HG02885 (cell line): ENCODE measurements around the gene ABCG1.

Source experiments
- ATAC-seq: cut with Tn5 transposase; IDR thresholded peaks from one replicate; pipeline ENCODE4 v1.9.1; 2021; ENCODE audit warnings: mild to moderate bottlenecking; ENCODE audit not compliant: unreplicated experiment, poor library complexity

Gene ABCG1

GRCh38 chr21:42264245-42265195 is 45.6 kb downstream of the ABCG1 start:
- ATAC-seq = no peak

DNA sequence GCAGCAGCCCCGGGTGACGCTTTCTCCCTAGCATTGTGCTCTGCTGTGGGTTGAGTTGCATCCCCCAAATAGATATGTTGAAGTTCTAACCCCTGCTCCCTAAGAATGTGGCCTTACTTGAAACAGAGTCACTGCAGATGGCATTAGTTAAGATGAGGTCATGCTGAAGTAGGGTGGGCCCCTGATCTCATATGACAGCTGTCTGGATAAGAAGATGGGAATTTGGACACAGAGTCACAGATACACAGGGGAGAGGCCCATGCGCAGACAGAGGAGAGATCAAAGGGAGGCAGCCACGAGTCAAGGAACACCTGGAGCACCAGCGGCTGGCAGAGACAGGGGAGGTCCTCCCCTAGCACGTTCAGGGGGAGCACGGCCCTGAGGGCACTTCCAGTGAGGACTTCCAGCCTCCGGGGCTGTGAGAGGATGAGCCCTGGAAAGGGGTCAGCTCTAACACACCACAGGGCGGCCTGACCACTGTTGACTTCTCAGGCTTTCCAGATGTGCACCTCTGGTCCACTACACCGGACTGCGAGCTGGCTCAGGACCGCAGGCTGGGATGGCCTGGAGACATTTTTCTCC is 46.4 kb downstream of the ABCG1 start:
- ATAC-seq = no peak

GRCh38 chr21:42266971-42267556 is 48.1 kb downstream of the ABCG1 start:
- ATAC-seq = no peak

DNA sequence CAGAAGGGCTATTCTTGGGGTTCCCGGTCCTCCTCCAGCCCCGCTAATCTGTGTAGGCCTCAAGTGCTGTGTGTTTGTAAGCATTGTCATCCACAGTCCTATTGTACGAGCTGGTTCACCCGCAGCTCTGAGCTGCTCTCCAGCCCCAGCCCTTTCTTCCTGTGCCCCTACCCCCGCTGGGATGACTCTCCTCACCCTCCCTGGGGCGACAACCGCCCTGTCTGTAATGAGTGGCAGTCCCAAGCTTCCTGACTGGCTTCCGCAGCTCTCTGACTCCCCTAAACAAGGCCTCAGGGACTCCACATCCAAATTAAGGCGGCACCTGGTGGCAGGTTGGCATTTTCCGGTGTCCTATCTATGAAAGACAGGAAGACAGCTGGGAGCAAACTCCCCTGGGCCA is 50.4 kb downstream of the ABCG1 start:
- no peak for ATAC-seq

- no peak for ATAC-seq
Observed at GRCh38 chr21:42271065-42271464, 52.1 kb downstream of the ABCG1 start.

DNA sequence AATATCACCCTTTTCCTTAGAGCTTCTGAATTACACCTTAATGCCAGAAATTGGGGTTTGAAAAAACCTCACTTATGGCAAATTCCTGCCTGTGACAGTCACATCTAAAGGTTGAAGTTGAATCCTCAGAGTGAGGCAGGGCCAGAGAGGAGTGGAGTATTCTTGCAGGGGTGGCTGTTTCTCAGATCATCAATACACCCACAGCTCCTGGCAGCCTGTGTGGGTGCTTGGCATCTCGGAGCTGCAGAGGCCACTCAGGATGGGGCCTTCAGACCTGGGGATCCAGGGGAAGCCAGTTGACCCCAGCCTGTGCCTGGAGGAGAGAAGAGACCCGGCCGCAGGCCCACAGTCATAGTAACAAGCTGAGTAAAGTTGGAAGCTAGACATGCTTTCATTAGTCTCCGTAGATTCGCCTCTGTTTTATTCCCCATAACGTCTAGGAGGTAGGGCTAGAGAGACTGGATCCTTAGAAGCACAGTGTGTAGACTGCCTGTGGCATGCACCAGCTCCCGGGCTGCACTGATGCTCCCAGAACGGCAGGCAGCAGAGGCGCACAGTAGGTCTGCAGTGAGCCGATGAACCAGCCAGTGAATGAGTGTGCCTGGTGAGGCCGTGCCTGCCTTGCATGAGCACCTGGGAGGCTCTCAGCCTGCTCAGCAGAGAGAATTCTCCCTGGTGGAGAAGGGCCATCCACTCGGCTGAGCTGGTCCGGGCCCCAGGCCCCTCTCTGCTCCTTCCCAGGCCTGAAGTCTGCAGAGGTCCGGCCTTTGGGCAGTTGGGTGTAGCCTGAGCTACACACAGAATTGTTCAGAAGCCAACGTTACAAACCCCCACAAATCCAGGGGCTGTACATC is 53.4 kb downstream of the ABCG1 start:
- no peak for ATAC-seq

DNA sequence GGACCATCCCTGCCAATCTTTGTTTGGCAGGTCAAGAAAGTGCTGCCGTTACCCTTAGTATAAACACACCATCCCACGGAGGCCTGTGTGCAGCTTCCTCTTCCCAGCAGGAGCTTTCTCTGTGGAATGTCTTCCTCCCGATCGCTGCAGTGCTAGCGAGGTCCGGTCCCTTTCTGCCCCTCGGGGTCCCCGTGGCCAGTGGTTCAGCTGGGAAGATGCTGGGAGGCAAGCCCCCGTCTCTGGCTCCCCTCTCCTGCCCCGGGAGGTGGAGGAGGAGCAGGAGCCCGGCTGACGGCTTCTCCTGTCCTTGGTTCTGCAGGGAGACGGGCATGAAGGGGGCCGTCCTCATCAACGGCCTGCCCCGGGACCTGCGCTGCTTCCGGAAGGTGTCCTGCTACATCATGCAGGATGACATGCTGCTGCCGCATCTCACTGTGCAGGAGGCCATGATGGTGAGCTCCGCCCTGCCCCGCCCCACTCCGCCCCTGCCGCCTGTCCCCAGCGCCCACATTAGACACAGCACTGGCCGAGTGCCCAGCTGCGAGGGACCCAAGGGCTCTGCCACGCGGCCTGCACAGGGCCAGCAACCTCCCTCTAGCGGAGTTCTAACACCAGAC is 54.2 kb downstream of the ABCG1 start:
- ATAC-seq = no peak

- no peak for ATAC-seq
Observed at GRCh38 chr21:42276076-42276475, 57.1 kb downstream of the ABCG1 start.

DNA sequence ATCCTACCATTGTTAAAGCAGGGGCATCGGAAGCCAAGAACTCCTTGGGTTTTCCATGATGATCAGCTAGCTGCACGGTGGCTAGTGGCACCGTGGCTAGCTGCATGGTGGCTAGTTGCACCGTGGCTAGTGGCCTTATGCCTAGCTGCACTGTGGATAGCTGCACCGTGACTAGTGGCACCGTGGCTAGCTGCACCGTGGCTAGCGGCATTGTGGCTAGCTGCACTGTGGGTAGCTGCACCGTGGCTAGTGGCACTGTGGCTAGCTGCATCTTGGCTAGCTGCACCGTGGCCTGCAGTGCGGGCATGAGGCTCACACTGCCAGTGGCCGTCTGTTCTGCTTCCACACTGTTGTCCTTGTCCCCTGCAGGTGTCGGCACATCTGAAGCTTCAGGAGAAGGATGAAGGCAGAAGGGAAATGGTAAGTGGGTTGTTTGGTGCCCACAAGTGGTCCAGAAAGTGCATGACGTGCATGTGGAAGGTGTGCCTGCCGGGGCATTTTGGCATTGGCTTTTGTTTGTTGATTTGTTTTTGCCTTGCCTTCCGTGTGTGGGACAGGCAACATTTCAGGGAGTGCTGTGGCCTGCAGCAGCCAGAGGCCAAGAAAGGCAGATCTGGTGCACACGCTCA is 57.7 kb downstream of the ABCG1 start:
- no peak for ATAC-seq

DNA sequence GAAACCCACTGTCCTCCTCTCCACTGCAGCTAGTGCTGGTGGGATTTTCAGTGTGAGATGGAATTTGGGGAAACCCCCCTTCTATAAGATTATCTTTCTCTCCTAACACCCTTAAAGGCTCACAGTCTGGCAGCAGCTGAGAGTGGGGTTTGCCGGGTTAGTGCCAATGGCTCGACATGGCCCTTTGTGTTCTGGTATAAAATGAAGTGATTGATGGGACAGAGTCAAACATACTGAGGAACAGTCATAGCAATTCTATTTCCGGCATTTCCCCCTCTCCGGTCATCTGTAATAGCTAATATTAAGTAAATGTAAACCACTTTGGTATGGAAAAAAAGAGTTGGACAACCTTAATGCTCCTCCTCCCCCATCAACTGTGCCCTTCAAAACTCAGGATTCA is 58.7 kb downstream of the ABCG1 start:
- ATAC-seq = no peak

DNA sequence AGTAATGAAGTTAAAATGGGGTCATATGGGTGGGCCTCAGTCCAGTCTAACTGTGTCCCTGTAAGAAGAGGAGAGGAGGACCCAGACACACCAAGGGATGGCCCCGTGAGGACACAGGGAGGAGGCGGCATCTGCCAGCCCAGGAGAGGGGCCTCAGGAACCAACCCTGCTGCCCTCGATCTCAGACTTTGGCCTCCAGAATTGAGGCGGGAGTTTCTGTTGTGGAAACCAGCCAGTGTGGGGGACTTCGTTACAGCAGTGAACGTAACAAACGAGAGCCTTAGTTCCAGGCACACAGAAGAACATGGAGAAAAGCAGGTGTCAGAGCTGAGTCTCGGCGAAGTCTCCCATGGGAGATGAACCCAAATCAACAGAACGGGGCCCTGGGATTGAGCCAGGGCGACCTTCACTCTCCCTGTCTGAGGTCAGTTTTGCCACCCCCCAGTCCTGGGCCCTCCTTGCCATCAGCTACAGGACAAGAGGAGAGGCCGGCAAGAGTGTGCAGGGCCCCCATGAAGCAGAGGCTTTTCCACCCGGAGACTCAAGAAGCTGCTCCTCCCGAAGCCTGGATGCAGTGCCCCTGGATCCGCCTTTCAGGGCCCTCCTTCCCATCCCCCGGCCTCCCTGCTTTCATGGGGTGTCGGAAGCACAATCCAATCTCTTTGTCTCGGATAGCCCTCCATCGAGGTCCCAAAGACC is 59.7 kb downstream of the ABCG1 start:
- ATAC-seq = no peak

GRCh38 chr21:42279341-42279871 is 60.5 kb downstream of the ABCG1 start:
- ATAC-seq = no peak

DNA sequence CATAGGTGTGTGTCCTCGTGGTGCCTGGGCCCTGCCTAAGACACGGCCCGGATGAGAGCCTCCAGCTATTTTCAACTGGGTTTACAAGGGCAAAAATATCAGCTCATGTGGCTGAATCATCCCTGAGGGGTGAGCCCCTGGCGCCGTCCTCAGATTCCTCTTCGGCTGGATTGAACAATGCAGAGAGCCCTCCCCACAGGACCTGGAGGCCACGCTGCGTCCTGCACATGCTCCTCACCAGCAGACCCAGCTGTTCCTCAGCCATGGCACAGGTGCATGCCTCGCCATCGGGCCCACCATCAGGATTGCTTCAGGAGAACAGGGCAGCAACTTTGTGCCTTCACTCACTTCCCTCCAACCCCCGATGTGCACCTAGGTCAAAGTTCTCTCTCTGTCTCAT is 60.9 kb downstream of the ABCG1 start:
- no peak for ATAC-seq

DNA sequence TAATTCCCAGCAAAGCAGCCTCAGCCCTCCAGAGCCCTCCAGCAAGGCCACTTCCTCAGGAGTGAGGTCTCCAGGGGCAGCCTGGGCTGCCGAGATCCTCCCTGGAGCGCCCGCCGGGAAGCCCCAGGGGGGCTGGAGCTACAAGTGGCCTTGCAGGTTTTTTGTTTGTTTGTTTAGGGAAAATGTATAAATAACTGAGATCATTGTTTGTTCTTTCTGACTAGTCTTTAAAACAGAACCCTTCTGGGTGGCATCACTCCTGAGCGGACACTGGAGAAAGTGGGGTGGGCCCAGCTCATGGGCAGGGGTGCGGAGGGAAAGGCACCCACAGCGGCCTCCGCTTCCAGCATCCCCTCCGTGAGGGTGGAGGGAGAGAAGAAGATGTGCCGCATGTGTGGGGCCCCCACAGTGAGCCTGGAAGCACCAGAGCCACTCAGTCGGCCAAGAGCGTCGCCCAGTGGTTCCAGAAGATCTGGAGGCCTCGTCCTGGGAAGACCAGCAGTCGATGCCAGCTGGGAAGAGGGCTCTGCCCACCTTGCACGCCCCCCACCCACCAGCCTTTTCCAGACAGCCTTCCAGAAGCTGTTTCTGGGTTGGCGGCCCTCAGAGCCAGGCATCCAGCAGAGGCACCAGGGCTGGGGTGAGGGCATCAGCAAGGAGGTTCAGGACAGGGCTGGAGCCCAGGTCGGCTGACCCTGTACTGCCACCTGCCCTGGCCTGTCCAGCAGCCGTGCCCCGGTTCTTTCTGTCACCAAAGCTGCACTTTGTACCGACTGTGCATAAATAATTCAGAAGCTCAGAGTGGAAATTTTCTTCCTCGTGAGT is 61.6 kb downstream of the ABCG1 start:
- no peak for ATAC-seq

DNA sequence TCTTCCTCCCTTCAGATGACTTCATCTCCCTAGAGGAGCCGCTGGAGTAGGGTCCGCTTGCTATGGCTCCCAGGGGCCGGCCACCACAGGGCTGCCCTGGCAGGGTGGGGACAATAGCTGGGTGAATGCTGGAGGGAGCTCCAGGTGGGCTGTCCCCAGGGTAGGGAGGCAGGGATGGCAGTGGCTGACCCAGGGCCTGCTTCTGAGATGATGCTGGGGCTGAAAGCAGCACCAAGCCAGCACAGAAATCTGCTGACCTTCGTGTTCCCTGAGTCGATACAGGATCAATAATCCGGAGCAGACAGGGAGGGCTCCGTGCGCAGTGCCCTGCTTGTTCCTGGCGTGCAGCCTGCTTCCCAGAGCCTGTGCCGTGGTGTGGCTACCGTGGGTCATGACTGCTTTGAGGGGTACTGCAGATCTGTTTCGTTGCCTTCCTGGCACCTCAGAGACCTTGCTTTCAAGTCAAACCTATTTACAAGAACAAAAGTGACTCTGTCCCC is 62.3 kb downstream of the ABCG1 start:
- no peak for ATAC-seq

DNA sequence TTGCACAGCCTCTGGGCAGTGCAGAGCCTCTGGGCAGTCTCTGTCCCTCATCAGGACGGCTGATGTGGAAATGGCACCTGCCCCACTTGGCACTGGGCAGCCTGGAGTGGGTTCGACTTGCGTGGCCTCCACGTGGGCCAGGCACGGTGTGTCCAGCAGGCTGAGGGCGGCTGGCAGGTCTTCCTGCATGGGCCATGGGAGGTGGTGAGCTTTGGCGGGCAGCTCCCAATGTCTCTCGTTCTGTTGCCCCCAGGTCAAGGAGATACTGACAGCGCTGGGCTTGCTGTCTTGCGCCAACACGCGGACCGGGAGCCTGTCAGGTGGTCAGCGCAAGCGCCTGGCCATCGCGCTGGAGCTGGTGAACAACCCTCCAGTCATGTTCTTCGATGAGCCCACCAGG is 63.1 kb downstream of the ABCG1 start:
- ATAC-seq = no peak

GRCh38 chr21:42282715-42283114 is 63.8 kb downstream of the ABCG1 start:
- ATAC-seq = no peak
